HCT116 (cell line): Measurements from ENCODE around the gene BACH1. TPM values are rescaled to one million over a fixed set of nuclear protein-coding genes. Genes with fewer than 3 reads are reported as not detected.

Experiments used
- ATAC-seq: fragments of 200-7000 bp; cut with Tn5 transposase; 2 replicates; pipeline ENCODE4 v1.9.1; 2020; ENCODE audit warnings: mild to moderate bottlenecking, moderate library complexity
- BruUV-seq: library from RNA; stranded (reverse); fragments of 400-500 nt; replicated peaks from 2 replicates; lab custom pipeline; 2021; lab: Mats Ljungman, UMichigan
- CTCF ChIA-PET: fragments of 300-600 bp; sonication (Branson Sonifier 250); formaldehyde crosslinking; loops from one replicate; lab custom pipeline; 2021; ENCODE audit warnings: antibody characterized with exemption; lab: Charles Lee
- POLR2A ChIA-PET: fragments of 300-600, 350-600 bp; sonication (Branson Sonifier 250); formaldehyde crosslinking; loops from one replicate; lab custom pipeline; 2021; ENCODE audit warnings: antibody characterized with exemption; lab: Charles Lee
- RAD21 ChIA-PET, 2 experiments: fragments of 300-600 bp; sonication (Branson Sonifier 250); formaldehyde crosslinking; loops; one replicate each; lab custom pipeline; 2023; ENCODE audit warnings: low total read pairs in 2 of 2; ENCODE audit not compliant: uncharacterized antibody in 2 of 2, unreplicated experiment in 2 of 2, low non-redundant PET in 1 of 2; lab: Charles Lee
- DNase-seq: peaks from one replicate; pipeline ENCODE4 v3.0.0-alpha.2; 2010; ENCODE audit warnings: low read depth, low spot score
- H2AFZ ChIP-seq: fragments of 200-600 bp; shearing (Covaris generic), sonication (generic); 2 replicates; pipeline ENCODE4 v1.6.1; 2017; ENCODE audit warnings: low read depth, mixed run types, mixed read lengths, antibody characterized with exemption, low read length; ENCODE audit not compliant: poor library complexity, severe bottlenecking
- H3K27ac ChIP-seq: 2 replicates; pipeline ENCODE4 v1.5.1; 2012; ENCODE audit warnings: low read depth, low read length
- H3K27me3 ChIP-seq: fragments of 200-600 bp; sonication (generic); 2 replicates; pipeline ENCODE4 v1.6.1; 2016; ENCODE audit warnings: mixed run types, low read length, mixed read lengths; ENCODE audit not compliant: insufficient read depth
- H3K36me3 ChIP-seq, 2 experiments: fragments of 200-500 bp in 1 of 2; fragments of 200-600 bp in 1 of 2; sonication (Bioruptor generic) in 1 of 2; sonication (generic) in 1 of 2; 2 replicates each; pipeline versions ENCODE4 v1.5.1 to v1.6.1; 2014 to 2016; ENCODE audit warnings: low read length in 2 of 2, inconsistent platforms in 1 of 2, mixed read lengths in 1 of 2, mixed run types in 1 of 2; ENCODE audit not compliant: insufficient read depth in 2 of 2, control insufficient read depth in 1 of 2
- H3K4me1 ChIP-seq, 2 experiments: fragments of 200-600 bp in 1 of 2; sonication (generic) in 1 of 2; 2 replicates each; pipeline versions ENCODE4 v1.5.1 to v1.6.1; 2012 to 2017; ENCODE audit warnings: low read length in 2 of 2, inconsistent platforms in 1 of 2, mild to moderate bottlenecking in 1 of 2, mixed read lengths in 1 of 2, mixed run types in 1 of 2, moderate library complexity in 1 of 2; ENCODE audit not compliant: insufficient read depth in 2 of 2, control insufficient read depth in 1 of 2
- H3K4me2 ChIP-seq: fragments of 200-600 bp; sonication (generic); 2 replicates; pipeline ENCODE4 v1.6.1; 2017; ENCODE audit warnings: mixed run types, low read length, mixed read lengths
- H3K4me3 ChIP-seq, 2 experiments: fragments of 200-600 bp in 1 of 2; sonication (generic) in 1 of 2; replicated peaks in 1 of 2; 2 replicates each; pipeline ENCODE4 v1.5.1; 2011 to 2016; ENCODE audit warnings: low read length in 2 of 2, control low read depth in 1 of 2, low read depth in 1 of 2, mild to moderate bottlenecking in 1 of 2, mixed read lengths in 1 of 2, mixed run types in 1 of 2
- H3K79me2 ChIP-seq: fragments of 200-600 bp; sonication (generic); 2 replicates; pipeline ENCODE4 v1.6.1; 2017; ENCODE audit warnings: mild to moderate bottlenecking, mixed run types, low read length, moderate library complexity, mixed read lengths; ENCODE audit not compliant: insufficient read depth
- H3K9ac ChIP-seq: fragments of 200-600 bp; sonication (generic); 2 replicates; pipeline ENCODE4 v1.6.1; 2016; ENCODE audit warnings: low read length, mixed read lengths
- H3K9me2 ChIP-seq: fragments of 200-600 bp; sonication (generic), shearing (Covaris generic); 2 replicates; pipeline ENCODE4 v1.6.1; 2017; ENCODE audit warnings: mixed run types, mild to moderate bottlenecking, moderate library complexity; ENCODE audit not compliant: insufficient read depth
- H3K9me3 ChIP-seq, 2 experiments: fragments of 200-500 bp in 1 of 2; fragments of 200-600 bp in 1 of 2; sonication (Bioruptor generic) in 1 of 2; sonication (generic) in 1 of 2; 2 replicates each; pipeline ENCODE4 v1.6.1; 2014 to 2017; ENCODE audit warnings: low read length in 2 of 2, mixed read lengths in 2 of 2, inconsistent platforms in 1 of 2, low read depth in 1 of 2, mild to moderate bottlenecking in 1 of 2, mixed run types in 1 of 2, moderate library complexity in 1 of 2; ENCODE audit not compliant: control insufficient read depth in 1 of 2, insufficient read depth in 1 of 2
- H4K20me1 ChIP-seq: fragments of 200-600 bp; sonication (generic), shearing (Covaris generic); 2 replicates; pipeline ENCODE4 v1.6.1; 2017; ENCODE audit warnings: mixed run types, mild to moderate bottlenecking, moderate library complexity; ENCODE audit not compliant: insufficient read depth
- SIN3A ChIP-seq: IDR thresholded peaks from 2 replicates; pipeline ENCODE4 v1.6.1; 2012; ENCODE audit warnings: low read depth
- ZBTB33 ChIP-seq: IDR thresholded peaks from 2 replicates; pipeline ENCODE4 v1.6.1; 2011; ENCODE audit warnings: mild to moderate bottlenecking, low read length, moderate library complexity; ENCODE audit not compliant: insufficient replicate concordance; ENCODE audit errors: extremely low read depth
- intact Hi-C: fragments of 100-400 bp; cut with micrococcal nuclease; formaldehyde crosslinking; loops from 2 replicates; pipeline ENCODE4 v1.10.0; 2022
- total RNA-seq: library from RNA; stranded (reverse); gene quantifications from one replicate; pipeline ENCODE4 v1.2.1, GENCODE V29; 2021; ENCODE audit not compliant: unreplicated experiment

Gene BACH1
- total RNA-seq, 1 experiment from 2014 or later: 28.4 TPM

- no peak for TF ChIP-seq ZBTB33
Observed at GRCh38 chr21:29299046-29299915, 559 bp downstream of the BACH1 start (continued).

DNA sequence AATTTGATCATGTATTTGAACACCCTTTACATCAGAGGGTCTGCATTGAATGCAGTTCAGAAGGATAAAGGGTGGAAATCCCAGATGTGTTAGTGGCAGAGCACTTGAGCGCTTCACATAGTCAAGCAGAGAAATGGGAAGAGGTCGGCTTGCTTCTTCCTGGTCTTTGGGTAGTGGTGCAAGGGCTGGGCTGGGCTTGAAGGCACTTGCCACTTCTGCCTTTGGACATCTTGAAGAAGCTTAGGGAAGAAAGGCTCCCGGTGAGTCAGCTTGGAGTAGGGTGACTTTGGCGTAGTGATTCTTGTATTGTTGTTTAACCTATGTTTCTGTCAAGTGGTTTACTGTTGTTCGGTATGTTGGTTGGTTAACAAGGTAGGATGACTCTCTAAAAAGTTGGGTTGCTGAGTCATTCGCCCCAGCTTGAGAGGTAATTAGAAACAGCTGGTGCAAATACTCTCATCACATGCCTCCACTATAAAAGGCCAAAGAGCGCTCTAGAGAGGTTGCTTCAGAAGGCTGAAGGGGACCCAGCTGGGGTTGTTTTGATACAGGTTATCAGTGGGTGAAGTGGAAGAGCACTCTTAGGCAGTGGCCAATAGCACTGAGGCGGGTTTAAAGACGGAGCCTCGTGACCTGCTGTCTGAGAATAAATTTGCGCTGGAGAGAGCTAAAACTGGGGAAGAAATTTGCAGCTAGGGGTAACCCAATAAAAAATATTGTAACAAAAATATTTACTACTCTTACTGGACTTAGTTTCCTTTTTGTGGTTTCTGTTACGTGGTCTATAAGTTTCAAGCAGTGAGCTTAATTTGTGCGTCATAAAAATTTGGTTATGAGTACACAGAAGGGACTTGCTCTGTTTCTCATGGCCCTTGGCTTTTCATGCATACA, 1.4 kb downstream of the BACH1 start:
- DNase-seq: peak; percentile 15
- no peaks in the 10 kb centered on the region for H3K9me3 ChIP-seq
- peak; percentile 1; the same call in 1 of the 2 replicates for ATAC-seq
- no peaks in the 10 kb centered on the region for H3K9me2 ChIP-seq
- no peaks in the 10 kb centered on the region for H3K27me3 ChIP-seq
- peaks cover 3% of the 10 kb centered on the region; the same call in 1 of the 2 replicates for H4K20me1 ChIP-seq
- intact Hi-C loops: no loop called here
- CTCF ChIA-PET: interaction anchor here (0.7 to 1.4 kb wide), 2 partner anchors 77 to 136 kb away, joined by 3 to 4 read pairs; no protein-coding TSS in a partner anchor
- TF ChIP-seq SIN3A: no peak
- TF ChIP-seq, all 23 proteins: peak for 0
- Histone ChIP-seq H3K4me3 (peak overlapping the region; percentile 60 to 89), H3K27ac (0 out of 2 replicates have a peak overlapping the region, but pooled peaks have one; percentile 19), H3K4me1 (peaks cover 10 to 21% of the 10 kb centered on the region in 2 experiments), H3K79me2 (peaks cover 59% of the 10 kb centered on the region), H2AFZ (no peak overlapping the region), H3K36me3 (no peaks in the 10 kb centered on the region; a peak in 1 of 4 replicates), H3K4me2 (peak overlapping the region; percentile 97), H3K9ac (peak overlapping the region; percentile 89)
- POLR2A ChIA-PET: interaction anchor here (0.8 to 2.8 kb wide), 5 partner anchors 13 to 136 kb away, joined by 3 to 12 read pairs (median 3); no protein-coding TSS in a partner anchor
- RAD21 ChIA-PET: no interaction called here
- TSS peak; percentile 42 for BruUV-seq
